ENCODE data around the gene RALGAPA2. TPM values are rescaled to one million over a fixed set of nuclear protein-coding genes. Genes with fewer than 3 reads are reported as not detected.

RALGAPA2 gene
- total RNA-seq, 4 donors from 2014 or later: 25.9 to 48.9 (median 38.6) TPM

DNA sequence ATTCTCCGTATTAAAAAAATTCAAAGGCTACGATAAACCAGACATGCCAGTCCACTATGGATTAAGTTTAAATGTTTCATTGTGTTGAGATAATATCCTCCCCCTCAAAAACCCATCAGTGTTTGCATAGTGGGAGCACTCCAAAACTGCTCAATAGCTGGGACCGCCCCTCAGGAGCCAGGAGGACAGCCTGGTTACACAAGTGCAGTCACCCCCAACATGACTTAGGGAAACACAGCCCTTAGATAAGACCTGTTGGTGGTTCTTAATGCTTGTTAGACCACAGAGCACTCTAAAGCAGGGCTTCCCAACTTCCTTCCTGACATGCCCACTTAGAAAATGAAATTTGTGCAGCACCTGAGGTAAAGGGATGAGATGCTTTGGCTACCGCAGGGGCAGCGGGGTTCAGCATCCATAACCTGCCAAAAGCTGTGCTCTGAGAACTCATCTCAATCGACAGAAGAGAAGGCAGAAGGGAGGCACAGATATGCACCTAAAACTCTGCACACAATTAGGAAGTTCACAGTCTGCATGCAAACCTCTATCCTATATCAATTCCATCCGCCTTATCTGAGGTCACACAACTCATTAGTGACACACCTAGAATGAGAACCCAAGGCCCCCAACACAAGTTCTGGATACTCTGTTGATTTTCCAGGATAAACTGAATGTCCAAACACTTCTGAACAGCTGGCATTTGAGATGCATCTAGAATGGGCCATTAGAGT is 74.3 kb downstream of the RALGAPA2 start:
- H3K36me3 ChIP-seq: no peaks in the 10 kb centered on the region
- no peaks in the 10 kb centered on the region for H3K4me1 ChIP-seq
- H3K27ac ChIP-seq: no peak overlapping the region
- no peaks in the 10 kb centered on the region for H3K27me3 ChIP-seq
- H3K4me3 ChIP-seq: no peak overlapping the region
- no peaks in the 10 kb centered on the region for H3K9me3 ChIP-seq
- TF ChIP-seq, protein P1, sequence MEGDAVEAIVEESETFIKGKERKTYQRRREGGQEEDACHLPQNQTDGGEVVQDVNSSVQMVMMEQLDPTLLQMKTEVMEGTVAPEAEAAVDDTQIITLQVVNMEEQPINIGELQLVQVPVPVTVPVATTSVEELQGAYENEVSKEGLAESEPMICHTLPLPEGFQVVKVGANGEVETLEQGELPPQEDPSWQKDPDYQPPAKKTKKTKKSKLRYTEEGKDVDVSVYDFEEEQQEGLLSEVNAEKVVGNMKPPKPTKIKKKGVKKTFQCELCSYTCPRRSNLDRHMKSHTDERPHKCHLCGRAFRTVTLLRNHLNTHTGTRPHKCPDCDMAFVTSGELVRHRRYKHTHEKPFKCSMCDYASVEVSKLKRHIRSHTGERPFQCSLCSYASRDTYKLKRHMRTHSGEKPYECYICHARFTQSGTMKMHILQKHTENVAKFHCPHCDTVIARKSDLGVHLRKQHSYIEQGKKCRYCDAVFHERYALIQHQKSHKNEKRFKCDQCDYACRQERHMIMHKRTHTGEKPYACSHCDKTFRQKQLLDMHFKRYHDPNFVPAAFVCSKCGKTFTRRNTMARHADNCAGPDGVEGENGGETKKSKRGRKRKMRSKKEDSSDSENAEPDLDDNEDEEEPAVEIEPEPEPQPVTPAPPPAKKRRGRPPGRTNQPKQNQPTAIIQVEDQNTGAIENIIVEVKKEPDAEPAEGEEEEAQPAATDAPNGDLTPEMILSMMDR (IDR thresholded peaks at IDR 0.05): no peak
- no peak for TF ChIP-seq POLR2A (IDR thresholded peaks at IDR 0.05)
- DNase-seq: no peak
- intact Hi-C loops (cut with DNase I; ENCODE audit: low total_unique reads): no loop called here

DNA sequence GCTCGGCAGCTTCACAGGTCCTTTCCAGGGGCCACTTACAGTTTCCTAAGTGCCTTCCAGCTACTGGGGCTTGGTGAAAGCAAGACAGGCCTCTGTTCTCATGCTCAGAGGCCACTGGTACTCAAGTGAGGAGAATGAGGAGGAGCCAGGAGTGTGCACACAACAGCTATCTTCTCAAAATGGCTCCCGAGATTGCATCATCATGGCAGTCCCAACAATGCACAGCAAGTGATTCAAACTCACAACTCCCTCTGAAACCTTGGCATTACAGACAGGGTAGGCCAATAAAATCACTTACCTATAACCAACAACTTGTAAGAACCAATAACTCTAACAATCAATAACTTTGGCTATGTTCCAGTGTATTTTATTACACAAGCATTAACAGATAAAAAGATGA is 77.4 kb downstream of the RALGAPA2 start:
- H3K27ac ChIP-seq: no peak overlapping the region
- no peaks in the 10 kb centered on the region for H3K27me3 ChIP-seq
- no peaks in the 10 kb centered on the region for H3K4me1 ChIP-seq
- no peak overlapping the region for H3K4me3 ChIP-seq
- intact Hi-C loops (cut with DNase I; ENCODE audit: low total_unique reads): no loop called here
- DNase-seq: no peak
- no peak for TF ChIP-seq POLR2A (IDR thresholded peaks at IDR 0.05)
- TF ChIP-seq, protein P1 (IDR thresholded peaks at IDR 0.05): no peak
- no peaks in the 10 kb centered on the region for H3K36me3 ChIP-seq
- H3K9me3 ChIP-seq: no peaks in the 10 kb centered on the region

- intact Hi-C loops (cut with DNase I; ENCODE audit: low total_unique reads): no loop called here
- no peaks in the 10 kb centered on the region for H3K27me3 ChIP-seq
Observed at GRCh38 chr20:20632644-20633043, 79.8 kb downstream of the RALGAPA2 start.

DNA sequence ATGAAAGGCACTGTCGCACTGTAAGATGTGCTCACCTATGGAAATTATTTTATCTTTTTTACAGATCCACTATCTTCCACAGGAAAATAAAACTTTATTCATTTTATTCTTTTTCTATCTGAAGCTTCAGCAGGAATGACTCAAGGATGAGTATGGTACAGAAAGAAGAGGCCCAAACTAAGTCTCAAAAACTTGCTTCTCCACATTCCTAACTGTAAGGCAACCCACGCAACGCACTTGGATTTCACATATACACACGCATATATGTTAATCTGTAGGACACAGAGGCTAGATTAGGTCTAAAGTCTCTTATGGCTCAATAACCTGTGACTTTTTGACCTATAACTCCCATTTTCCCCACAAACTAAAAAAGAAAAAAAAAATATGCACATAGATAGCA is 81.9 kb downstream of the RALGAPA2 start:
- Histone ChIP-seq H3K4me3 (no peak overlapping the region), H3K27me3 (no peaks in the 10 kb centered on the region), H3K36me3 (no peaks in the 10 kb centered on the region), H3K9me3 (no peaks in the 10 kb centered on the region), H3K27ac (no peak overlapping the region), H3K4me1 (no peaks in the 10 kb centered on the region)
- TF ChIP-seq, protein P1 (IDR thresholded peaks at IDR 0.05): no peak
- no peak for TF ChIP-seq POLR2A (IDR thresholded peaks at IDR 0.05)
- no peak for DNase-seq
- intact Hi-C loops (cut with DNase I; ENCODE audit: low total_unique reads): no loop called here

More at GRCh38 chr20:20632644-20633043, 79.8 kb downstream of the RALGAPA2 start:
- Histone ChIP-seq H3K9me3 (no peaks in the 10 kb centered on the region), H3K36me3 (no peaks in the 10 kb centered on the region), H3K27ac (no peak overlapping the region), H3K4me1 (no peaks in the 10 kb centered on the region), H3K4me3 (no peak overlapping the region)
- DNase-seq: no peak
- TF ChIP-seq, protein P1 (IDR thresholded peaks at IDR 0.05): no peak
- no peak for TF ChIP-seq POLR2A (IDR thresholded peaks at IDR 0.05)

DNA sequence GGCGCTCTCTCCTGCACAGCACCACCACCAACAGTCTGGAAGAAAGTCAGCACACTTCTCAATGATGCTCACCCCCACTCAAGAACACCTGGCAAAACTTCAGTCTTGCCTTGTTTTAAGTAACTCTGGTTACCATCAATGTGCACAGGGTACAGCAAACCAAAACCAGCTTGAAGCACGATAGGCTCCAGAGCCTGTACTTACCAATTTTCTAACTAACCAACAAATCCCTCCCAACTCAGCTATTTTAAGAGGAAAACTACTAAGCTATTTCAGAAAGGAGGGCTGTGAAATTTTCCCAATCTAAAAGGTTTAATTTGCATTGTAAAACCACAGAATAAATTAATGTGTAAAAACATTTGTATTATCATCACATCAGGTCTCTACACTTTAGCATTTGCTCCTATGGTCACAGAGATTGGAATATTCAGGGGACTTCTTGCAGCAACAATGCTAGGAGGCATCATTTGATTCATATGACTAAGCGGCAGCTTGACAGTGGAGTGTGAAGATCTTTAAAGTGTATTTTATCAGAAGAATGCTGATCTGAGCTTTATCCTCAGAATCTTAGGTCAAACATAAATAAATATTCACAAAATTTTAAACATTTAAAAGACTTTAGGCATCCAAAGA is 82.8 kb downstream of the RALGAPA2 start:
- no peak for TF ChIP-seq POLR2A (IDR thresholded peaks at IDR 0.05)
- TF ChIP-seq, protein P1 (IDR thresholded peaks at IDR 0.05): no peak
- Histone ChIP-seq H3K36me3 (no peaks in the 10 kb centered on the region), H3K9me3 (no peaks in the 10 kb centered on the region), H3K27ac (no peak overlapping the region), H3K27me3 (no peaks in the 10 kb centered on the region), H3K4me3 (no peak overlapping the region), H3K4me1 (no peaks in the 10 kb centered on the region)
- intact Hi-C loops (cut with DNase I; ENCODE audit: low total_unique reads): no loop called here
- no peak for DNase-seq
